22Rv1 (cell line): Measurements from ENCODE around the gene CAMSAP1.

Experiments
- H3K27ac ChIP-seq: fragments of 450-650 bp; 2 replicates; pipeline ENCODE4 v1.5.1; 2017
- ZFX ChIP-seq: fragments of 450-650 bp; IDR thresholded peaks from 2 replicates; pipeline ENCODE4 v1.6.1; 2017; ENCODE audit warnings: antibody characterized with exemption, borderline replicate concordance
- TF ChIP-seq, protein P1 (sequence below): fragments of 450-650 bp; IDR thresholded peaks from 2 replicates; pipeline ENCODE4 v1.5.1; 2017; ENCODE audit warnings: mild to moderate bottlenecking

Gene CAMSAP1

DNA sequence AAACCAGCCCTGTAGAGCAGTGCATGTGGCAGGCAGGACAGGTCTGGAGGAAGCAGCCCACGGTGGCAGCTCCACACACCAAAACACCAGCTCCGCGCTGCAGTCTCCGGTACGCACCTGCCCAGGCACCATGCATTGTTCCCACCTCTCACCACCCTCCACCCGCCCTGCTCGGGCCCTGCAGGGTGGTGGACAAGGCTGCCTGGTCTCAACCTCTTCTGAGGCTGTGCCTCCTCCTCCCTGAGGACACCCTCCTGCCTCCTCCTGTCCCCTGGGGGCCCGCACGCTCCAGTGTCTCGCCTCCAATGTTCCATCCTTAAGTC, 109.1 kb downstream of the CAMSAP1 start:
- no peak overlapping the region for H3K27ac ChIP-seq
- TF ChIP-seq, protein P1, sequence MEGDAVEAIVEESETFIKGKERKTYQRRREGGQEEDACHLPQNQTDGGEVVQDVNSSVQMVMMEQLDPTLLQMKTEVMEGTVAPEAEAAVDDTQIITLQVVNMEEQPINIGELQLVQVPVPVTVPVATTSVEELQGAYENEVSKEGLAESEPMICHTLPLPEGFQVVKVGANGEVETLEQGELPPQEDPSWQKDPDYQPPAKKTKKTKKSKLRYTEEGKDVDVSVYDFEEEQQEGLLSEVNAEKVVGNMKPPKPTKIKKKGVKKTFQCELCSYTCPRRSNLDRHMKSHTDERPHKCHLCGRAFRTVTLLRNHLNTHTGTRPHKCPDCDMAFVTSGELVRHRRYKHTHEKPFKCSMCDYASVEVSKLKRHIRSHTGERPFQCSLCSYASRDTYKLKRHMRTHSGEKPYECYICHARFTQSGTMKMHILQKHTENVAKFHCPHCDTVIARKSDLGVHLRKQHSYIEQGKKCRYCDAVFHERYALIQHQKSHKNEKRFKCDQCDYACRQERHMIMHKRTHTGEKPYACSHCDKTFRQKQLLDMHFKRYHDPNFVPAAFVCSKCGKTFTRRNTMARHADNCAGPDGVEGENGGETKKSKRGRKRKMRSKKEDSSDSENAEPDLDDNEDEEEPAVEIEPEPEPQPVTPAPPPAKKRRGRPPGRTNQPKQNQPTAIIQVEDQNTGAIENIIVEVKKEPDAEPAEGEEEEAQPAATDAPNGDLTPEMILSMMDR = no peak
- TF ChIP-seq ZFX = no peak

DNA sequence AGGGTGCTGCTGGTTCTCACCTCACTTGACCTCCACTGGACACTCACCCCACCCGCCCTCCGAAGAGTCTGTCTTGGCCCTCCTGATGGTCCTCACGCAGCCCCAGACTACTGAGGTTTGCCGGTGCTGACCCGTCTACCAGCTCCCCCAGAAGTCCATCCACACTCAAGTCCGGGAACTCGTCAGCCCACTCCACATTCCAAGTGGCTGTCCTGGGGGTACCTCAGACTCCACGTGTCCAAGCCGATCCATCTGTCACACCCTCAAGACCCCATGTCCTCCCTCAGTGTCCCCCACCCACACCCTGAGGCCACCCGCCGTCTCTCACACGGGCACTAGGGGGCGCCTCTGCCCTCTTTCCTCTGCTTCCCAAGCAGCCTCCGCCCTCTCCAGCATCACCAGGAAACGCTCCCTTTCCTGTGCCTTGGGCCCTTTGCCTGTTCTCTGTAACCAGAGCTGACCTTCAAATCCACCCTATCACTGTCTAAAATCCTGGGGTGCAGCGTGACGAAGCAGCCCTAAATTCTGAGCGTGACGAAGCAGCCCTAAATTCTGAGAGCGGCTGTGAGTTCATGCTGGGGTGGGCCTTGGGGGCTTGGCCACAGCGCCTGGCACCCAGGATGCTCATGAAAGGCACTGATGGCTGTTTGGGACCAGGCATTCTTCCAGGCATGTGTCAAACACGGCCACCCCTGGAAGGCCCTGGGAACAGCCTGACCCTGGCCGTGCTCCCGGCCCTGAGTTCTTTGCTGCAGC, 109.7 kb downstream of the CAMSAP1 start:
- no peak overlapping the region for H3K27ac ChIP-seq
- TF ChIP-seq ZFX = no peak
- TF ChIP-seq, protein P1 = peak; percentile 83

DNA sequence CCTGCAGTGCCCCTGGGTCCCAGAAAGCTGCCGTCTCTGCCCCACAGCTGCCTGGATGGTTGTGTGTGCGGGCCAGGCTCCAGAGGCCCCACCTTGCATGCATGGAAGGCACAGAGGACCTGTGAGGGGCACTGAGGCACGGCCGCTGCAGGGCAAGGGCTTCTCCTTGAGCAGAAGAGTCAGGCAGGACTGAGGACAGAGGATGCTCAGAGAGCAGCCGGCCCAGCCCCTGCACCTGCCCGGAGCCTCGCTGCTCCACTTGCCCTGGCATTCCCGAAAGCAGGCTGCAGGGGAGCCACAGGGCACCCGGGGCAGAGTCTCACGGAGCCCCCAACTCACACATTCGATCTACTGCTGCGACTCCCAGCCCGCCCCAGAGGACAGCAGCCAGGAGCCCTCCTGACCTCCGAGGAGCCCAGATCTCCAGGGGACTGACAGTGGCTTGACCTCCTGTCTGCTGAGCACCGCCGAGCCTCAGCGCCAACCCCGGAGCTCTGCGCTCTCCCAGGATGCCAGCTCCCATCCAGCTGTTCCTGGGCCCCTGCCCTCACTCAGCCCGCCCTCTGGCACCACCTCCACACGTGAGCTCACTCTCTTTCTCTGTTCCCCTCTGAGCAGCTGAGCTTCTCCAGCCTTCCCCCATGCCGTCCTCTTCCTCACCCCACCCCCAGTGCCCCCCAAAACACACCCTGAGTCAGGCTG, 110.4 kb downstream of the CAMSAP1 start:
- no peak overlapping the region for H3K27ac ChIP-seq
- TF ChIP-seq ZFX = no peak
- TF ChIP-seq, protein P1 = no peak

DNA sequence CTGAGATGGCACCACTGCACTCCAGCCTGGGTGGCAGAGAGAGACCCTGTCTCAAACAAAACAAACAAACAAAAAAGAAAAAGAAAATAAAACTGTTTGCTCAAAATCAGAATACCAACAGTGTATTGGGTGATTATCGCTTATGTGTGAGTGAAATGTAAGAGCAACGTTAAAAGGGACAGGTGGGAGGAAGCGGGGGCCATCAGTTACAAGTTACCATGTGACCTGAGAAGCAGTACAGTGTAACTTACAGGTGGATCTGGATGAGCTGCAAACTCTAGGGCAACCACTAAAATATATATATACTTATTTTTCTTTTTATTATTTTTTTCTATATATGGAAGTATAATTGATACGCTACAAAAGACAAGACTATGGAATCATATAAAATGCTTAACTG, 112.0 kb downstream of the CAMSAP1 start:
- H3K27ac ChIP-seq = no peak overlapping the region
- TF ChIP-seq, protein P1 = no peak
- no peak for TF ChIP-seq ZFX

DNA sequence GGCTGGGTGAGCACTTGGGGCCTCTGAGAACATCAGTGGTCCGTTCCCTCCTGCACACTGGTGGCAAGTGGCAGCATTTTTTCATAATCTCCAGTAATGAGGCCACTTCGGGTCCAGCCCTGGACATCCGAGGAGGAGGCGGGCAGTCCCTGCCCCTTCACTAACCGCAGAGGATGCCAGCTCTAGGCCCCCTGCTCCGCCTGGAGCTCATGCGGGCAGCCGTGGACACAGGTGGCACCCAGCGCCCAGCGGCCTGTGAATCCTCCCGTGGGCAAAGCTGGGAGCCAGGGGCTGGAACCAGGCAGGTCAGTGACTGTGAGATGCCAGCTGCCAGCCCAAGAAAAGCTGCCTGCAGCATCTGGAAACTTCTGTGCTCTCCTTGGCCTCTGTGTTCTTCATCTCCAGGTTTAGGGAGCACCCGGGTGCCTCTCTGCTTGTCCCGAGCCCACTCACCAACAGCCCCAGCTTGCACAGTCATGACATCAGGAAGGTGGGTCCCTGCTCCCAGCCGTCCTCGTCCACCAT, 112.9 kb downstream of the CAMSAP1 start:
- H3K27ac ChIP-seq = no peak overlapping the region
- TF ChIP-seq, protein P1 = no peak
- TF ChIP-seq ZFX = no peak

DNA sequence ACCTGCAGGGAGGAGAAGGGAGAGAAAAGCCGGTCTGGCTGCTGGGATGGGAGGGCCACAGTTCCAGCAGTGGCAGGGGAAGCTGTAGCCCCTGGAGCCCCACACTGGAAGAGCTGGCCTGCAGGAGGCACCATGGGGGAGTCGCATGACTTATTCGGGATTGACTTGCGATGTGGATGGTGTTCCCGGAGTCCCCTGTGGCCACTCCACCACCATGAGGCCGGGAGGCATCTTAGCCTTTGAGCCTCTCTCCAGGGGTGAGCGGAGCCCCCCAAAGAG, 113.3 kb downstream of the CAMSAP1 start:
- H3K27ac ChIP-seq = no peak overlapping the region
- TF ChIP-seq, protein P1 = no peak
- no peak for TF ChIP-seq ZFX

DNA sequence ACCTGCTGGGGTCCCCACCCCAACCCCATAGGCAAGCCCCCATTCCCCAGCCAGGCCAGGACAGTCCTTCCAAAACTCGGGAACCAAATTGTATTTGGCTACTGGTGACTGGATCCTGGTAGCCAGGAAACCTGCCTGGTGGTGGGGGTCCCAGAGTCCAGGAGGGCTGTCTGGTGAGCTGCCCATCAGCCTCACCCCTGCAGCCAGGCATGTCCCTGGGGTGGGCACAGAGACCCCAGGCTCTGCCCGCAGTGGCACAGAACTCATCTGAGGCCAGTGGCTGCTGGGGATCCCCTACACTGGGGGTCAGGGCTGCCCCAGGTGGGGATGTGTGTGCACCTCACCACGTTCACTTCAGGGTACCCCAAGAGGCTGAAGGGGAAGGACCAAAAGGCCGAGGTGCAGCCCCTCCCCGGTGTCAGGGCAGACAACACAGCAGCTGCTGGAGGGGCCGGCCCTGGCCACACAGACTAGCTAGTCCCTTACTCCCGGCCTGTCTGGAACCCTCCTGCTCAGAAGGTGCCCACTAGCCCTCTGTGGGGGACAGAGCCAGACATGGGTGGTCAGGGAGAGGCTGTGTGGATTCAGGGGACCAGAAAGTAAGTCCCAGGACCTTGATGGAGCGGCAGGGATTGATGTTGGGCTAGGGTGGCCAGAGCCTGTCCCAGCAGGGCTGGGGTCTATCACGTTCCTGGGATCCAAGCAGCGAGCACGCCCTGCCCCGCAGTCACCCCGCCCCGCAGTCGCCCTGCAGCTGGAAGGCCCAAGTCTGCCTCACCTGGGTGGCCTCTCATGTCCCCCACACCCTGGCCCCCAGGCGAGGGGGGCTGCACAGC, 113.9 kb downstream of the CAMSAP1 start:
- H3K27ac ChIP-seq = no peak overlapping the region
- TF ChIP-seq ZFX = no peak
- TF ChIP-seq, protein P1 = peak; percentile 30; the same call in 1 of the 2 replicates
